ENCODE data around the gene STAG1. TPM values are rescaled to one million over a fixed set of nuclear protein-coding genes. Genes with fewer than 3 reads are reported as not detected.
A peak's percentile ranks its signal among the peaks of the same experiment; 100 is the strongest.

Gene STAG1
- total and polyA plus RNA-seq, 9 of the 15 experiments (the other 6 are each of a cell fraction or from before 2014, with no cell fraction given): 2.7 to 17.7 (median 8.8) TPM

- TF ChIP-seq KHSRP (IDR thresholded peaks at IDR 0.05) (no peak), NFIC (IDR thresholded peaks at IDR 0.05) (peak; percentile 74), CAMTA2 (CRISPR knock-in tag; conservative IDR thresholded peaks at IDR 0.05) (no peak)
These were observed 109.5 kb downstream of the STAG1 start (continued) for GRCh38 chr3:136642711-136643110.

DNA sequence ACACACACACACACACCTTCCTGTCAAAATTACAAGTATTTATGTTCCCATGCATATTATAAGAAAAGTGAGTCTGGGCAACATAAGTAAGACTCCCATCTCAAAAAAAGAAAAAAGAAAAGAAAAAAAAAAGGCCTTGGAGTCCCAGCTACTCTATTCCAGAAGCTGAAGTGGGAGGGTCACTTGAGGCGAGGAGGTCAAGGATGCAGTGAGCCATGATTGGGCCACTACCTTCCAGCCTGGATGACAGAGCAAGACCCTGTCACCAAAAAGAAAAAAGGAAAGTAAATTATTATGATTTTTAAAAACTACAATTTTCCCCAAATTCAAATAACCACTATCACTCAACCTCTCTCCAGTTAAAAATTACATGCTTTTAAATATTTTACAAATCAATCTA is 113.1 kb downstream of the STAG1 start:
- Histone ChIP-seq H3K4me1 (replicated peaks in 1 of 2; ENCODE audit: control insufficient read depth in 2 of 2, insufficient read depth in 2 of 2, low read length in 2 of 2) (peaks cover 0 to 7% of the 10 kb centered on the region in 2 experiments; a peak in 3 of 5 replicates), H3K9me3 (replicated peaks; ENCODE audit: control insufficient read depth, insufficient read depth, low read depth, low read length) (no peaks in the 10 kb centered on the region), H3K9ac (ENCODE audit: insufficient read depth in 1 of 2, low read depth in 2 of 2, low read length in 2 of 2) (no peak overlapping the region), H3K4me2 (ENCODE audit: insufficient read depth, low read length) (no peak overlapping the region), H3K9me1 (ENCODE audit: control insufficient read depth, insufficient read depth, low read length) (no peaks in the 10 kb centered on the region), H3K4me3 (no peak overlapping the region), H3K27ac (ENCODE audit: extremely low read depth, low read depth, low read length) (no peak overlapping the region), H3K27me3 (ENCODE audit: control insufficient read depth in 2 of 2, insufficient read depth in 2 of 2, low read length in 2 of 2) (no peaks in the 10 kb centered on the region), H3K36me3 (ENCODE audit: control insufficient read depth, insufficient read depth, low read length) (no peaks in the 10 kb centered on the region), H3K79me2 (ENCODE audit: control insufficient read depth, insufficient read depth, low read length) (peaks cover 10% of the 10 kb centered on the region; the same call in 2 of the 3 replicates), H2AFZ (ENCODE audit: low read depth, low read length) (no peak overlapping the region), H4K20me1 (replicated peaks; ENCODE audit: control insufficient read depth, insufficient read depth, low read length) (no peaks in the 10 kb centered on the region)
- CTCF ChIA-PET (ENCODE audit: low intra/inter-chr PET ratio): no interaction called here
- 83% methylated on average over 1 of the region's 1 CpG for WGBS (ENCODE audit: insufficient coverage, low coverage, missing lambda C conversion rate)
- ATAC-seq: no peak
- POLR2A ChIA-PET: no interaction called here
- no peak for DNase-seq (ENCODE audit: extremely low read depth in 1 of 4, low spot score in 3 of 4)
- no TSS peak for BruUV-seq (replicated peaks)
- no peak for FAIRE-seq
- intact Hi-C loops (cut with micrococcal nuclease): no loop called here
- in situ Hi-C loops (cut with MboI): no loop called here
- TF ChIP-seq ZNF175 (CRISPR knock-in tag; IDR thresholded peaks at IDR 0.05; ENCODE audit: low read depth) (no peak), ARNT (IDR thresholded peaks at IDR 0.05) (no peak), ILK (tag; IDR thresholded peaks at IDR 0.05; ENCODE audit: borderline replicate concordance, low read depth) (no peak), DEAF1 (CRISPR knock-in tag; IDR thresholded peaks at IDR 0.05) (no peak), PHTF2 (CRISPR knock-in tag; IDR thresholded peaks at IDR 0.05) (no peak), ETS2 (tag; IDR thresholded peaks at IDR 0.05; ENCODE audit: borderline replicate concordance, poor library complexity, severe bottlenecking) (no peak), HEY1 (CRISPR knock-in tag; IDR thresholded peaks at IDR 0.05; ENCODE audit: borderline replicate concordance) (no peak), NFE2 (IDR thresholded peaks at IDR 0.05; ENCODE audit: low read depth) (no peak), ZNF124 (CRISPR knock-in tag; IDR thresholded peaks at IDR 0.05) (no peak)
- TF ChIP-seq, protein P1, sequence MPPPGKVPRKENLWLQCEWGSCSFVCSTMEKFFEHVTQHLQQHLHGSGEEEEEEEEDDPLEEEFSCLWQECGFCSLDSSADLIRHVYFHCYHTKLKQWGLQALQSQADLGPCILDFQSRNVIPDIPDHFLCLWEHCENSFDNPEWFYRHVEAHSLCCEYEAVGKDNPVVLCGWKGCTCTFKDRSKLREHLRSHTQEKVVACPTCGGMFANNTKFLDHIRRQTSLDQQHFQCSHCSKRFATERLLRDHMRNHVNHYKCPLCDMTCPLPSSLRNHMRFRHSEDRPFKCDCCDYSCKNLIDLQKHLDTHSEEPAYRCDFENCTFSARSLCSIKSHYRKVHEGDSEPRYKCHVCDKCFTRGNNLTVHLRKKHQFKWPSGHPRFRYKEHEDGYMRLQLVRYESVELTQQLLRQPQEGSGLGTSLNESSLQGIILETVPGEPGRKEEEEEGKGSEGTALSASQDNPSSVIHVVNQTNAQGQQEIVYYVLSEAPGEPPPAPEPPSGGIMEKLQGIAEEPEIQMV (tag; conservative IDR thresholded peaks at IDR 0.05; ENCODE audit: low read depth): no peak
- TF ChIP-seq, protein P2, sequence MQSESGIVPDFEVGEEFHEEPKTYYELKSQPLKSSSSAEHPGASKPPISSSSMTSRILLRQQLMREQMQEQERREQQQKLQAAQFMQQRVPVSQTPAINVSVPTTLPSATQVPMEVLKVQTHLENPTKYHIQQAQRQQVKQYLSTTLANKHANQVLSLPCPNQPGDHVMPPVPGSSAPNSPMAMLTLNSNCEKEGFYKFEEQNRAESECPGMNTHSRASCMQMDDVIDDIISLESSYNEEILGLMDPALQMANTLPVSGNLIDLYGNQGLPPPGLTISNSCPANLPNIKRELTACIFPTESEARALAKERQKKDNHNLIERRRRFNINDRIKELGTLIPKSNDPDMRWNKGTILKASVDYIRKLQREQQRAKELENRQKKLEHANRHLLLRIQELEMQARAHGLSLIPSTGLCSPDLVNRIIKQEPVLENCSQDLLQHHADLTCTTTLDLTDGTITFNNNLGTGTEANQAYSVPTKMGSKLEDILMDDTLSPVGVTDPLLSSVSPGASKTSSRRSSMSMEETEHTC (IDR thresholded peaks at IDR 0.05): no peak
- TF ChIP-seq, protein P3, sequence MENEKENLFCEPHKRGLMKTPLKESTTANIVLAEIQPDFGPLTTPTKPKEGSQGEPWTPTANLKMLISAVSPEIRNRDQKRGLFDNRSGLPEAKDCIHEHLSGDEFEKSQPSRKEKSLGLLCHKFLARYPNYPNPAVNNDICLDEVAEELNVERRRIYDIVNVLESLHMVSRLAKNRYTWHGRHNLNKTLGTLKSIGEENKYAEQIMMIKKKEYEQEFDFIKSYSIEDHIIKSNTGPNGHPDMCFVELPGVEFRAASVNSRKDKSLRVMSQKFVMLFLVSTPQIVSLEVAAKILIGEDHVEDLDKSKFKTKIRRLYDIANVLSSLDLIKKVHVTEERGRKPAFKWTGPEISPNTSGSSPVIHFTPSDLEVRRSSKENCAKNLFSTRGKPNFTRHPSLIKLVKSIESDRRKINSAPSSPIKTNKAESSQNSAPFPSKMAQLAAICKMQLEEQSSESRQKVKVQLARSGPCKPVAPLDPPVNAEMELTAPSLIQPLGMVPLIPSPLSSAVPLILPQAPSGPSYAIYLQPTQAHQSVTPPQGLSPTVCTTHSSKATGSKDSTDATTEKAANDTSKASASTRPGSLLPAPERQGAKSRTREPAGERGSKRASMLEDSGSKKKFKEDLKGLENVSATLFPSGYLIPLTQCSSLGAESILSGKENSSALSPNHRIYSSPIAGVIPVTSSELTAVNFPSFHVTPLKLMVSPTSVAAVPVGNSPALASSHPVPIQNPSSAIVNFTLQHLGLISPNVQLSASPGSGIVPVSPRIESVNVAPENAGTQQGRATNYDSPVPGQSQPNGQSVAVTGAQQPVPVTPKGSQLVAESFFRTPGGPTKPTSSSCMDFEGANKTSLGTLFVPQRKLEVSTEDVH (IDR thresholded peaks at IDR 0.05; ENCODE audit: low read depth, partially characterized antibody): no peak

Measured in K562 (cell line).